Naive B cell (primary cell): Measurements from ENCODE around the gene LRP4. TPM values are rescaled to one million over a fixed set of nuclear protein-coding genes. Genes with fewer than 3 reads are reported as not detected.

Experiments used
- ATAC-seq, 2 donors: fragments of 150-1000 bp; cut with Tn5 transposase; 2 replicates each; pipeline ENCODE4 v1.10.0; 2021; ENCODE audit warnings: low read depth in 2 of 2, mild to moderate bottlenecking in 2 of 2, moderate library complexity in 2 of 2
- DNase-seq: peaks from one replicate; pipeline ENCODE4 v3.0.0; 2022
- H3K27ac Mint-ChIP-seq, 6 donors: one replicate each; pipeline ENCODE4 v1.8.0; 2020 to 2022; ENCODE audit warnings: mild to moderate bottlenecking in 6 of 6, mixed read lengths in 6 of 6, moderate library complexity in 5 of 6, inconsistent platforms in 2 of 6
- H3K27me3 Mint-ChIP-seq, 3 donors: one replicate each; pipeline ENCODE4 v1.8.0; 2021 to 2022; ENCODE audit warnings: mixed read lengths in 3 of 3, mild to moderate bottlenecking in 1 of 3
- H3K36me3 Mint-ChIP-seq, 2 donors: one replicate each; pipeline ENCODE4 v1.8.0; 2020 to 2022; ENCODE audit warnings: mixed read lengths in 2 of 2, inconsistent platforms in 1 of 2, mild to moderate bottlenecking in 1 of 2
- H3K4me1 Mint-ChIP-seq, 3 donors: one replicate each; pipeline ENCODE4 v1.8.0; 2020 to 2022; ENCODE audit warnings: mixed read lengths in 3 of 3, inconsistent platforms in 1 of 3, mild to moderate bottlenecking in 1 of 3, moderate library complexity in 1 of 3
- H3K4me3 Mint-ChIP-seq, 8 donors: one replicate each; pipeline ENCODE4 v1.8.0; 2020 to 2022; ENCODE audit warnings: mild to moderate bottlenecking in 8 of 8, mixed read lengths in 8 of 8, moderate library complexity in 8 of 8, inconsistent platforms in 2 of 8
- H3K9me3 Mint-ChIP-seq, 7 donors: one replicate each; pipeline ENCODE4 v1.8.0; 2020 to 2022; ENCODE audit warnings: mixed read lengths in 7 of 7, mild to moderate bottlenecking in 5 of 7, inconsistent platforms in 2 of 7, moderate library complexity in 1 of 7
- polyA plus RNA-seq, 6 donors: library from polyadenylated mRNA; unstranded; fragments of 300-500 nt; fragmentation: Illumina TruSeq; gene quantifications; one replicate each; pipeline ENCODE4 v1.2.3, GENCODE V29; 2021; ENCODE audit warnings: low read depth in 6 of 6

The LRP4 gene
- polyA plus RNA-seq, 6 donors from 2014 or later, result not detected

GRCh38 chr11:46876471-46876870 is 41.9 kb downstream of the LRP4 start:
- H3K36me3 Mint-ChIP-seq, result no peaks in the 10 kb centered on the region
- ATAC-seq (no peak), DNase-seq (no peak)
- no peak overlapping the region for H3K4me3 Mint-ChIP-seq
- no peaks in the 10 kb centered on the region for H3K9me3 Mint-ChIP-seq
- H3K27me3 Mint-ChIP-seq, result peaks cover 0 to 8% (median 0%) of the 10 kb centered on the region in 3 donors
- peaks cover 0 to 4% (median 0%) of the 10 kb centered on the region in 3 donors for H3K4me1 Mint-ChIP-seq
- no peak overlapping the region for H3K27ac Mint-ChIP-seq

GRCh38 chr11:46874586-46874985 is 43.8 kb downstream of the LRP4 start:
- Mint-ChIP-seq H3K36me3 (no peaks in the 10 kb centered on the region), H3K27me3 (peaks cover 0 to 8% (median 0%) of the 10 kb centered on the region in 3 donors), H3K9me3 (no peaks in the 10 kb centered on the region), H3K27ac (peak overlapping the region in 1 of 6 donors; percentile 70), H3K4me3 (no peak overlapping the region), H3K4me1 (peaks cover 0 to 4% (median 0%) of the 10 kb centered on the region in 3 donors)
- ATAC-seq (no peak), DNase-seq (no peak)

DNA sequence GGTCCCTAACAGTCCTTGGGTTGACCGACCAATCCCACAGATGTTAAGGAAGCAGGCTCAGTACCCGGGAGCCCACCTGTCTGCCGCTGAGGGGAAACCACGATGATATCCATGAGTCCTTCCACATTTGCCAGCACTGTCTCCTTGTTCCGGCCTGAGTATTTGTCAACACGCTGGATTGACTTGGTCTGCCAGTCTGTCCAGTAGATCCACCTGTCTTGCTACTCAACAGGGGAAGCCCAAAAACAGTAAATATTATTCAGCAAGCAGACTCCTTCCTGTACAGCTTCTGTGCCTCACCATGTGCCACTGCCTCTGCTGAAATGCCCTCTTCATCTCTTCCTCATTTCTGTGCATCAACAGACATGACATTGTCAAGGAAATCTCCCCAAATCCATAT is 49.4 kb downstream of the LRP4 start:
- Mint-ChIP-seq H3K4me1 (peaks cover 0 to 4% (median 0%) of the 10 kb centered on the region in 3 donors), H3K4me3 (no peak overlapping the region), H3K27ac (no peak overlapping the region), H3K36me3 (no peaks in the 10 kb centered on the region), H3K27me3 (peaks cover 0 to 6% (median 0%) of the 10 kb centered on the region in 3 donors), H3K9me3 (no peaks in the 10 kb centered on the region)
- ATAC-seq (no peak), DNase-seq (no peak)

DNA sequence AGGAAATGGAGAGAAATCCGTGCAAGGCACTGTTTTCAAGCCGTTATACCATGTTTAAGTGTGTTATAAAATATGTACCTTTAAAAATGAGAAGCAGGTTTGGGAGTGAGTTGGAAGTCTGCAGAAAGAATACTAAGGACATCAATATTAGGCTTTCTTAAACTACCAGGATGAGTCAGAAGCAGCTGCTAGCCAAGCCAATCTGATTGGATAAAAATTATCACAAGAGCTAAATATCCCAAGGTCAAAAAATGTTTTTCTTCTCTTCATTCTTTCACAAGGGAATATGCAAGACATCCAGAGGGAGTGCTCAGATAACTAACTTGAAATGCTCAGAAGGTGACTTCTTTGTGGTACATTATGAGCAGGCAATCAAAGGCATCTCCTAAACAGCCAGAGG is 53.0 kb downstream of the LRP4 start:
- ATAC-seq (no peak), DNase-seq (no peak)
- Mint-ChIP-seq H3K4me3 (no peak overlapping the region), H3K9me3 (peaks cover 0 to 4% (median 0%) of the 10 kb centered on the region in 7 donors), H3K36me3 (no peaks in the 10 kb centered on the region), H3K4me1 (no peaks in the 10 kb centered on the region), H3K27ac (no peak overlapping the region), H3K27me3 (peaks cover 0 to 10% (median 0%) of the 10 kb centered on the region in 3 donors)

DNA sequence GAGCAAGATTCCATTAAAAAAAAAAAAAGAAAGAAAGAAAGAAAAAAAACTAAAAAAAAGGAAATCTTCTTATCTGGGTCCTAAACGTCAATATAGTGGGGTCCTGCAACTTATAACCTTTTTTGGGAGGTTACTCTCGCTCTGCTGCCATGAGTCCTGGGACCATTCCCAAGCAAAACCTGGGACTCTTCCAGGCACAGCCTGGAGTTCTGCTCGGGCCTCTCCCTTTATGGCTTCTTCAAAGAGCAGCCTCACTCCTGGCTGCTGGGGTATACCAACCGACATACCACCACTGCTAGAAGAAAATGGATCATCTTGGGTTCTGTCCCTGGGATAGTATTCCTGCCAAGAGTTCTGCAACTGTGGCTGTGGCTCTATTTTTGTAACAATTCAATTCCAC is 58.1 kb downstream of the LRP4 start:
- H3K36me3 Mint-ChIP-seq, result no peaks in the 10 kb centered on the region
- H3K4me3 Mint-ChIP-seq, result peak overlapping the region in 1 of 8 donors; percentile 49
- peak overlapping the region in 1 of 6 donors; percentile 65 for H3K27ac Mint-ChIP-seq
- ATAC-seq (no peak), DNase-seq (no peak)
- peaks cover 0 to 4% (median 0%) of the 10 kb centered on the region in 7 donors for H3K9me3 Mint-ChIP-seq
- no peaks in the 10 kb centered on the region for H3K4me1 Mint-ChIP-seq
- H3K27me3 Mint-ChIP-seq, result peaks cover 0 to 4% (median 0%) of the 10 kb centered on the region in 3 donors

- H3K4me3 Mint-ChIP-seq, result no peak overlapping the region
- no peaks in the 10 kb centered on the region for H3K36me3 Mint-ChIP-seq
- peaks cover 0 to 4% (median 0%) of the 10 kb centered on the region in 3 donors for H3K27me3 Mint-ChIP-seq
- no peaks in the 10 kb centered on the region for H3K4me1 Mint-ChIP-seq
- ATAC-seq, result no peak
- peak overlapping the region in 1 of 6 donors; percentile 47 for H3K27ac Mint-ChIP-seq
- H3K9me3 Mint-ChIP-seq, result peaks cover 0 to 4% (median 0%) of the 10 kb centered on the region in 7 donors
- DNase-seq, result no peak
Measured at GRCh38 chr11:46858920-46859546, 59.3 kb downstream of the LRP4 start.

DNA sequence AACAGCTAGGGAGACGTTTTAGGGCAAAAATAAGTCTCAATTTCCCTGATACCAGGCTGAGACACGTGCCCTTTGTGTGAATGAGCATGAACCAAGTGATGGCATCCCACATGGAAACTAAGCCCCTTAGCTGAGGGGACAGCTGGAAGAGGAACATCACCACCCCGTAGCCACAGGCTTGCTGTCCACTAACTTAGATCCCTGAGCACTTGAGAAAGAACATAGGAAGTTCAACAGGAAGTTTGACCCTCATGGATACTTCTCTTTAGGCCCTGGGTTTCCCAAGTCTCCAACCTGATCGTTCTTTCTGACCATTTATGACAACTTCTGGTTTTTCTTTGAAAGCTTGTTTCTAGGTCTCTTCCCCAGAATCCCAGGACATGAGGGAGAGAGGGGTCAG is 60.7 kb downstream of the LRP4 start:
- Mint-ChIP-seq H3K4me1 (no peaks in the 10 kb centered on the region), H3K36me3 (no peaks in the 10 kb centered on the region), H3K27ac (no peak overlapping the region), H3K4me3 (peak overlapping the region in 1 of 8 donors; percentile 21), H3K27me3 (no peaks in the 10 kb centered on the region), H3K9me3 (peaks cover 0 to under 1% (median 0%) of the 10 kb centered on the region in 7 donors)
- DNase-seq (no peak), ATAC-seq (no peak)

DNA sequence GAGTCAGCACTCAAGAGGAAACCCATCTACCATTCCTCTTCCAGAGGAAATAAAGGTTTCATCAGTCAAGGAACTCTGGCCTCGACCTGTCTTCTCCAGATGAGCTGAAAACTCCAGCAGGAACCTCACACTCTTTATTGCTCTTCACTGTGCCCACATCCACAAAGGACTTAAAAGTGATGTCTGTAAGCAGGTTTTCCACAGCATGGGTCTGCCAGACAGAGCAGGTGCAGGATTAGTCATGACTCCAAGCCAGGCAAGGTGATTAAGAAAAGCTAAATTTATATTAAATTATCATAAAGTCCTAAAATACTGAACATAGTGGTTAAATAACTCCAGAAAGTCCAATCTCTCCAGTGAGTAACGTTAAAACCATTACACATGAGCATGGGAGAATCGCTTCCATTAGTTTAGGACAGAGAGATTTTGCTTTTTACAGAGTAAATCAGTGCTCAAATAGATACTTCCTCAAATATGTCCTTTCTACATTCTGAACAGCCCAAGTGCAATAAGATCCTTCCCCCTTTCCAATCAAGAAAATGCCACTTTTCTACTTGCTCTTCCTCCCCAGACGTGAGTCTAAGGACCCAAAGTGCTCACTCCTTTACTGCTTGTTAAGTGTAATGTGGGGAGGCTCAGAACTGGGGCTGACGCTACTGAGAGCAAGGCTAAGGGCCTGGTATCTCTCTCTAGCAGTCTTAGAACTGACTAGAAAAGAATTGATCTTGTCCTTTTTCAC is 61.6 kb downstream of the LRP4 start:
- Mint-ChIP-seq H3K27me3 (no peaks in the 10 kb centered on the region), H3K4me3 (no peak overlapping the region), H3K36me3 (no peaks in the 10 kb centered on the region), H3K9me3 (no peaks in the 10 kb centered on the region), H3K4me1 (no peaks in the 10 kb centered on the region), H3K27ac (no peak overlapping the region)
- DNase-seq (no peak), ATAC-seq (no peak)

DNA sequence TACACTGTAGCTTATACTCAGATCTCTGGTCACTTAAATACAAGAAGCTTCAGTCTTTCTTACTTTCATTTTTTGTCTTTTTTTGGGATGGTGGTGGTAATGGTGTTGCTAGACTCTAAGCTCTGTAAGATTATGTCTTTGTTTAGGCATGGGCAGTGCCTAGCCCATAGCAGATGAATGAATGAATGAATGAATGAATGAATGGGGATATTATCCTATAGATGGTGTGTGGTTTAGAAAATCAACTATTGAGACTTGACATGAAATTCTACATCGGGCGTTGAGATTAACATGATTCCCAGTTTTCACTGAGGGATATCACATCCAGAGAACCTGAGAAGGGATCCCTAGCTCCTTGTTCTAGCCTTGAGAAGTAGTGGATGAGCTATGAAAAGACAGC is 62.5 kb downstream of the LRP4 start:
- Mint-ChIP-seq H3K27me3 (no peaks in the 10 kb centered on the region), H3K9me3 (no peaks in the 10 kb centered on the region), H3K36me3 (no peaks in the 10 kb centered on the region), H3K4me1 (no peaks in the 10 kb centered on the region), H3K4me3 (no peak overlapping the region), H3K27ac (no peak overlapping the region)
- no peak for ATAC-seq
- DNase-seq, result no peak

DNA sequence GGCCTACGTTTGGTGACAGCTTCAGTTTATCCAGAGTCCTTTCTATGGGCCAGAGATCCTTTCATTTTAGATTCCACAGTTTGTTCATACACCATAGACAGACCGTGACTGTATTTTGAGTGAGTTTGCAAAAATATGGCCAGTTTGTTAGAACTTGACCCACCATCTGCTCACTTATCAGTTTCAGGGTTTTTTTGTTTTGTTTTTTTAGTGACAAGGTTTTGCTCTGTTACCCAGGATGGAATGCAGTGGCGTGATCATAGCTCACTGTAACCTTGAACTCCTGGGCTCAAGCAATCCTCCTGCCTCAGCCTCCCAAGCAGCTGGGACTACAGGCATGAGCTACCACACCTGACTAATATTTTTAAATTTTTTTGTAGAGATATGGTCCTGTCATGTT is 63.2 kb downstream of the LRP4 start:
- no peak for ATAC-seq
- Mint-ChIP-seq H3K27ac (no peak overlapping the region), H3K36me3 (no peaks in the 10 kb centered on the region), H3K9me3 (no peaks in the 10 kb centered on the region), H3K4me1 (no peaks in the 10 kb centered on the region), H3K4me3 (no peak overlapping the region), H3K27me3 (no peaks in the 10 kb centered on the region)
- no peak for DNase-seq

DNA sequence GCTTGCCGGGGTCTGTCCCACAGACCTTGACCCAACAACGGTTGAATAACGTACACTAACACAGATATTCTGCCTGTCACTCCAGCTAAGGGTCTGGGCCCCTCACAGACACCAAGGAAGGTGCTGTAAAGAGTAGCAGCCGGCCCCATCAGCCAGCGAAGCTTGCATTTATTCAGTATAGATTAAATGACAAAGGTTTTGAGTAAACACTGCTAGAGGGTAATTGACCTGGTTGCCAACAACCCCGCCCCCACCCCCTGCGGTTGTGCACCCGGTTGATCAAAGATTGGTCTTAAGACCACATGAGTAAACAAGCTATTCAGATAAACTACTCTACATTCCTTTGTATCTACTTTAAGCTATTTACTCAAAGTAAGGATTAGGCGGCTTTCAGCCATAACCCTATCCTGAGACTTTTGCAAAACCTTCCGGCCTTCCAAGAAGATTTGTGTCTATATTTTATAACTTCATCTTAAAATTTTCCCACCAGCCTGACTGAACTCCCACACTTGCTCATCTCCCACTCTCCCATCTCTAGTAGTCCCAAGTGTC is 67.4 kb downstream of the LRP4 start:
- H3K4me1 Mint-ChIP-seq, result peaks cover 4 to 9% (median 6%) of the 10 kb centered on the region in 3 donors
- no peaks in the 10 kb centered on the region for H3K9me3 Mint-ChIP-seq
- ATAC-seq (no peak), DNase-seq (no peak)
- no peaks in the 10 kb centered on the region for H3K27me3 Mint-ChIP-seq
- H3K4me3 Mint-ChIP-seq, result no peak overlapping the region
- H3K27ac Mint-ChIP-seq, result no peak overlapping the region
- no peaks in the 10 kb centered on the region for H3K36me3 Mint-ChIP-seq

DNA sequence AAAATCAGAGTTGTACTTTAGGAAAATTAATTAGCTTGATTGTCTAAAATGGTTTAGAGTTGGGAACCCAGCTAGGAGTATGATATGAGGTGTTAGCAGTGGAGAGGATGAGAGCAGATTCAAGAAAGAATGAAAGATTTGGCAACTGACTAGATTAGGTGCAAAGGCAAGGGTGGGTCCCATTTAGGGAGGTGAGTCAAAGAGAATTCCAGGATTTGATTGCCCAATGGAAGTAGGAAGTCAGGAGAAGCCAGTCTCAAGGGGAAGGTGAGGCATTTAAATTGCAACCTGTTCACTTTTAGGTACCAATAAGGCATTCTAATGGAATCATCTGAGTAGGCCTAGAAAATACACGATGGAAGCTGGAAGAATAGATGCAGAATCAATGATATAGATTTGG is 68.7 kb downstream of the LRP4 start:
- Mint-ChIP-seq H3K4me1 (peaks cover 9 to 20% (median 16%) of the 10 kb centered on the region in 3 donors), H3K36me3 (no peaks in the 10 kb centered on the region), H3K9me3 (no peaks in the 10 kb centered on the region), H3K4me3 (peak overlapping the region in 1 of 8 donors; percentile 4), H3K27me3 (no peaks in the 10 kb centered on the region), H3K27ac (no peak overlapping the region)
- DNase-seq (no peak), ATAC-seq (no peak)

- ATAC-seq, result no peak
Measured at GRCh38 chr11:46846510-46846830, 71.9 kb downstream of the LRP4 start.

More at GRCh38 chr11:46846510-46846830, 71.9 kb downstream of the LRP4 start:
- DNase-seq, result no peak
- H3K4me1 Mint-ChIP-seq, result peaks cover 14 to 37% (median 34%) of the 10 kb centered on the region in 3 donors
- H3K9me3 Mint-ChIP-seq, result no peaks in the 10 kb centered on the region
- peak overlapping the region in 5 of 6 donors; percentile 91 to 98 (median 96) for H3K27ac Mint-ChIP-seq
- H3K4me3 Mint-ChIP-seq, result peak overlapping the region; percentile 93 to 99 (median 98)
- no peaks in the 10 kb centered on the region for H3K36me3 Mint-ChIP-seq
- H3K27me3 Mint-ChIP-seq, result no peaks in the 10 kb centered on the region
